Peyer's patch (tissue), 4 donors: ENCODE results near the gene EIPR1. TPM values are rescaled to one million over a fixed set of nuclear protein-coding genes. Genes with fewer than 3 reads are reported as not detected.

Experiments used
- DNase-seq, 3 donors: peaks; one replicate each; pipeline ENCODE4 v3.0.0-alpha.2; 2017 to 2019
- H3K27ac ChIP-seq, 4 donors: fragments of 200-600 bp; sonication (generic); one replicate each; pipeline ENCODE4 v1.5.1; 2016 to 2019
- H3K27me3 ChIP-seq, 2 donors: fragments of 200-600 bp; sonication (generic); one replicate each; pipeline ENCODE4 v1.5.1; 2019
- H3K36me3 ChIP-seq, 3 donors: fragments of 200-600 bp; sonication (generic); one replicate each; pipeline ENCODE4 v1.5.1; 2016 to 2019
- H3K4me1 ChIP-seq, 4 donors: fragments of 200-600 bp; sonication (generic); one replicate each; pipeline ENCODE4 v1.5.1; 2016 to 2019
- H3K4me3 ChIP-seq, 4 donors: fragments of 200-600 bp; sonication (generic); 1 replicate in 3 of 4; 2 replicates in 1 of 4; pipeline ENCODE4 v1.5.1; 2016 to 2019; ENCODE audit warnings: mild to moderate bottlenecking in 1 of 4
- H3K9me3 ChIP-seq, 4 donors: fragments of 200-600 bp; sonication (generic); one replicate each; pipeline ENCODE4 v1.5.1; 2016 to 2019; ENCODE audit warnings: mild to moderate bottlenecking in 1 of 4
- CTCF ChIP-seq, 6 experiments: fragments of 450-650 bp in 4 of 6; fragments of 200-600 bp in 2 of 6; sonication (generic) in 1 of 6; IDR thresholded peaks; one replicate each; pipeline ENCODE4 v1.5.1; 2017 to 2019; ENCODE audit warnings: antibody characterized with exemption in 6 of 6, mild to moderate bottlenecking in 3 of 6, moderate library complexity in 1 of 6
- POLR2A ChIP-seq, 2 donors: fragments of 450-650 bp; IDR thresholded peaks; one replicate each; pipeline ENCODE4 v1.5.1; 2017; ENCODE audit warnings: antibody characterized with exemption in 2 of 2, mild to moderate bottlenecking in 2 of 2, moderate library complexity in 2 of 2
- total RNA-seq, 4 donors: library from RNA; depleted of rRNA; stranded (reverse); fragments of >200 nt; gene quantifications; one replicate each; pipeline ENCODE4 v1.1.0, GENCODE V29; 2016

EIPR1 gene
- total RNA-seq, 4 donors from 2014 or later = 23.4 to 94.1 (median 36.2) TPM

GRCh38 chr2:3214806-3215404 is 162.7 kb downstream of the EIPR1 start:
- Histone ChIP-seq H3K4me1 (no peaks in the 10 kb centered on the region), H3K9me3 (no peaks in the 10 kb centered on the region)
- TF ChIP-seq POLR2A (IDR thresholded peaks at IDR 0.05) (no peak), CTCF (IDR thresholded peaks at IDR 0.05) (no peak)

GRCh38 chr2:3214065-3214464 is 163.6 kb downstream of the EIPR1 start:
- DNase-seq = no peak
- Histone ChIP-seq H3K4me3 (no peak overlapping the region), H3K9me3 (no peaks in the 10 kb centered on the region), H3K27ac (no peak overlapping the region), H3K36me3 (peaks cover 0 to 7% (median 0%) of the 10 kb centered on the region in 3 donors), H3K27me3 (no peaks in the 10 kb centered on the region), H3K4me1 (no peaks in the 10 kb centered on the region)
- TF ChIP-seq POLR2A (IDR thresholded peaks at IDR 0.05) = no peak
- TF ChIP-seq CTCF (IDR thresholded peaks at IDR 0.05) = no peak

More at GRCh38 chr2:3214806-3215404, 162.7 kb downstream of the EIPR1 start:
- no peak for DNase-seq
- Histone ChIP-seq H3K36me3 (peaks cover 0 to 7% (median 0%) of the 10 kb centered on the region in 3 donors), H3K27ac (no peak overlapping the region), H3K4me3 (no peak overlapping the region), H3K27me3 (no peaks in the 10 kb centered on the region)

- Histone ChIP-seq H3K36me3 (peaks cover 0 to 7% (median 0%) of the 10 kb centered on the region in 3 donors), H3K27ac (no peak overlapping the region), H3K27me3 (no peaks in the 10 kb centered on the region), H3K9me3 (no peaks in the 10 kb centered on the region), H3K4me1 (no peaks in the 10 kb centered on the region), H3K4me3 (no peak overlapping the region)
- TF ChIP-seq POLR2A (IDR thresholded peaks at IDR 0.05) (no peak), CTCF (IDR thresholded peaks at IDR 0.05) (no peak)
- no peak for DNase-seq
Observed at GRCh38 chr2:3212984-3213383, 164.6 kb downstream of the EIPR1 start.

GRCh38 chr2:3212061-3212362 is 165.6 kb downstream of the EIPR1 start:
- no peak for DNase-seq
- no peaks in the 10 kb centered on the region for H3K4me1 ChIP-seq
- H3K36me3 ChIP-seq = peaks cover 0 to 7% (median 0%) of the 10 kb centered on the region in 3 donors
- H3K4me3 ChIP-seq = no peak overlapping the region
- TF ChIP-seq POLR2A (IDR thresholded peaks at IDR 0.05) (no peak), CTCF (IDR thresholded peaks at IDR 0.05) (no peak)
- H3K9me3 ChIP-seq = no peaks in the 10 kb centered on the region
- no peak overlapping the region for H3K27ac ChIP-seq
- H3K27me3 ChIP-seq = no peaks in the 10 kb centered on the region

GRCh38 chr2:3211256-3212060 is 166.2 kb downstream of the EIPR1 start:
- TF ChIP-seq CTCF (IDR thresholded peaks at IDR 0.05) (no peak), POLR2A (IDR thresholded peaks at IDR 0.05) (no peak)
- Histone ChIP-seq H3K9me3 (no peaks in the 10 kb centered on the region), H3K27ac (no peak overlapping the region), H3K36me3 (peaks cover 0 to 7% (median 0%) of the 10 kb centered on the region in 3 donors), H3K27me3 (no peaks in the 10 kb centered on the region), H3K4me3 (no peak overlapping the region), H3K4me1 (no peaks in the 10 kb centered on the region)
- DNase-seq = no peak
